UCSD-AML1 (cell line): ENCODE data around the gene PCCA.
A peak's percentile ranks its signal among the peaks of the same experiment; 100 is the strongest.
"Not testable (repeated sequence)": the region's sequence is repeated elsewhere in the genome, so short reads cannot be mapped to it uniquely, and the experiment has no call there.

Experiments used
- DNase-seq: peaks from one replicate; lab custom pipeline; 2025; ENCODE audit not compliant: unreplicated experiment; lab: John Stamatoyannopoulos, UW

Gene PCCA, protein sequence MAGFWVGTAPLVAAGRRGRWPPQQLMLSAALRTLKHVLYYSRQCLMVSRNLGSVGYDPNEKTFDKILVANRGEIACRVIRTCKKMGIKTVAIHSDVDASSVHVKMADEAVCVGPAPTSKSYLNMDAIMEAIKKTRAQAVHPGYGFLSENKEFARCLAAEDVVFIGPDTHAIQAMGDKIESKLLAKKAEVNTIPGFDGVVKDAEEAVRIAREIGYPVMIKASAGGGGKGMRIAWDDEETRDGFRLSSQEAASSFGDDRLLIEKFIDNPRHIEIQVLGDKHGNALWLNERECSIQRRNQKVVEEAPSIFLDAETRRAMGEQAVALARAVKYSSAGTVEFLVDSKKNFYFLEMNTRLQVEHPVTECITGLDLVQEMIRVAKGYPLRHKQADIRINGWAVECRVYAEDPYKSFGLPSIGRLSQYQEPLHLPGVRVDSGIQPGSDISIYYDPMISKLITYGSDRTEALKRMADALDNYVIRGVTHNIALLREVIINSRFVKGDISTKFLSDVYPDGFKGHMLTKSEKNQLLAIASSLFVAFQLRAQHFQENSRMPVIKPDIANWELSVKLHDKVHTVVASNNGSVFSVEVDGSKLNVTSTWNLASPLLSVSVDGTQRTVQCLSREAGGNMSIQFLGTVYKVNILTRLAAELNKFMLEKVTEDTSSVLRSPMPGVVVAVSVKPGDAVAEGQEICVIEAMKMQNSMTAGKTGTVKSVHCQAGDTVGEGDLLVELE

DNA sequence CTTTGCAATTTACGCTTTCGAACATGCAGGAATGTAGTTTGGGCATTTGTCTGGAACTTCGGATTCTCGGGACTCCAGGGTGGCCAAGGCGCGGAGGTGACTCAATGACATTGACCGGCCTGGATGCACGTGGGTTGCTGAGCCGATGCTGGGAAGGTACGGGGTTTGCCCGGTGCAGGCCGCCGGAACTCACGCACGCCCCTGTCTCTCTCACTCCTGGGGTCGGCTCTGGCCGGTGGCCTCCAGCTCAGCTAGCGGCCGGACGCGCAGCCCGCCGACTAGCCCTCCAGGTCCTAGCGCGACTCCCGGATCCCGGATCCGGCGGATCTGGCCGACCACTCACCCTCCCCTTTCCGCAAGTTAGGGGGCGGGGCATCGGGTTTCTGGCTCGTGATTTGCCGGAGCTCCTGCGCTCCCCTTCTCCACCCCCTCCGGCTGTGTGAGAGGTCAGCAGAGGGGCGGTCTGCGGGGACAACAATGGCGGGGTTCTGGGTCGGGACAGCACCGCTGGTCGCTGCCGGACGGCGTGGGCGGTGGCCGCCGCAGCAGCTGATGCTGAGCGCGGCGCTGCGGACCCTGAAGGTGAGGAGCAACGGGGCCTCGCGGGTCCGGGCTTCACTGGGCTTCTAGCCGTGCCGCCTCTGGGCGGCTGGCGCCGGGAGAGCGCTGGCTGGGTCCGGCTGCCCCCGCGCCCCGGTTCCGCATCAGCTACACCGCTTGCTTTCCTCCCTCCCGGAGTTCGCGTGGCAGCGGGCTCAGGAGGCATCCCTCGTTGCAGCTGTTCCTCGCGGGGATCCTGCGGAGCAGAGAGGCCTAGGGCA, at the start of gene PCCA:
Gene PCCA (plus strand): TSS at position 450 of the 821 bp plus-strand sequence. CDS start 28 bp downstream, at position 478.
- DNase-seq: peak; percentile 95

DNA sequence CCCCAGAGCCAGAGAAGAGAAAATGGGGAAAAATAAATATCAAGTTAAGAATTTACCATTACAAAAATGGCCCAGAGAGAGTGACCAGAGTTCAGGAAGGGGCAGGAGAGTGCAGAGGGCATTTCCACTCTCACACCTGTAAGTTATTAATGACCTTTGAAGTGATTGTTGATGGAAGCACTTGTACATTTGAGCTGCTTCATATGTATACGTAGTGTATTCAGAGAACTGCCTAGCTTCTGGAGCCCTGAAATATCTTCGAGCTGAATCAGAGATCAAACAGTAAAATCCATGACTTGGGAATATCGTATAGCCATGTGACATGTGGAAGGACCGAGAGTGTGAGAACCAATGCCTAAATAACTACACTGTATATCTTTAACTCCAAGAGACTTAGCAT, 49.2 kb upstream of the PCCA start:
- no peak for DNase-seq

DNA sequence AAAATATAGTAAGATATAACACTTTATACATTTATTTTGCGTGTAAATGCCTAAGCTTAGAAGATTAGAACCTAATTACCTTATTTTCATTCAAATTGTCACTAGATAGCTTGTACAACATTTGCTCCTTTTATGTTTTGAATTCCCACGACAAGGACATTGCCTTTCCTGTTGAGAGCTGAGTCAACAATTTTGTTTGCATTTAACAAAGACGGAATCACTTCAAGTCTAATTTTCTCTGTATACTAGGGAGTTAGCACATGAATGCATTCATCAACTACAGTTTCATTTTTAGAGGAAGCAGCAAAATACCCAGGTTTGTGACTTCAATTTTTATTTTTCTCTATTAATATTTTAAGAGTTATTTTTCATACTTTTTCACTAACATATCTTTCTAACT, 48.7 kb upstream of the PCCA start:
- no peak for DNase-seq

DNA sequence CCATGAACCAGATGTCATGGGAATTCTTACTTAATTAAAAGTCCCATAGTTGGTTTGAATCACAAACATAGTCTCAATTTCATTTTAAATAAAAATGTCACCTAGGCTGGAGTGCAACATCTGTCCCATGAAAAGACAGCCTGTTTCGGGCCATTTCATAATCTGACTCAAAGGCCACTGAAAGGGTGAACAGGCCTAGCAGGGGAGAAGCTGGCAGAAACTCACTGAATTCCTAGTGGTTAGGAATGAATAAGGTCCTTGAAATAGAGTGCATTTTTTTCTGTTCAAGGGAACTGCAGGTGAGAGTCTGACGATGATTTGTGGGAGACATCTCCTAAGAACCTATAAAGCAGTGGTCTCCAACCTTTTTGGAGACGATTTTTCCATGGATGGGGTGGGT, 44.0 kb upstream of the PCCA start:
- no peak for DNase-seq

DNA sequence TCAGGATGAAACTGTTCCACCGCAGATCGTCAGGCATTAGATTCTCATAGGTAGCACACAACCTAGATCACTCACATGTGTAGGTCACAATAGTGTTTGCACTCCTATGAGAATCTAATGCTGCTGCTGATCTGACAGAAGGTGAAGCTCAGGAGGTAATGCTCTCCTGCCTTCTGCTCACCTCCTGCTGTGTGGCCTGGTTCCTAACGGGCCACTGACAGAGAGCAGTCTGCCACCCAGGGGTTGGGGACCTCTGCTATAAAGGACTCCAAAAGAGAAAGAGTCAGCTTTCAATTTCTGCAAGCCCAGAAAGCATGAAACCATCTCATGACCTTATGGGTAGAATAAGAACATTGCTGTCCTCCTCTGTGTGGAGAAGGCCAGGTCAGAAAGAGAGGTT, 43.5 kb upstream of the PCCA start:
- DNase-seq: no peak

DNA sequence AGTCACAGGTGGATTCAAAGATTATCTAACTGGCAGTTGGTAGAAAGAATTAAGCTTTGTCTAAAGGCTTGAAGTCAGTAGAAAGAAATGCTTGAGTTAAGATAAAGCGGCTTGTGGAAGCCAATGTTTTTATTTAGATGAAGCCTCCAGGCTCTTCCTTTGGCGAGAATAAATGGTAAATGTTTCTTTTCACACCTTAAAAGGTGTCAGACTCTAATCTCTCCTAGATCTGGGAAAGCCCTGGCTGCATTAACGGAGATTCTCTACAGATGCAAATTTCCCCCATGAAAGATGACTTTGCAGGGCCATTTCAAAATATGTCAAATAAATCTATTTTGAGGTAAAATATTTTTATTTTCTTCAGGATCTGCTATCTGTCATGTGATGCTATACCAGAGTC, 37.8 kb upstream of the PCCA start:
- no peak for DNase-seq

DNA sequence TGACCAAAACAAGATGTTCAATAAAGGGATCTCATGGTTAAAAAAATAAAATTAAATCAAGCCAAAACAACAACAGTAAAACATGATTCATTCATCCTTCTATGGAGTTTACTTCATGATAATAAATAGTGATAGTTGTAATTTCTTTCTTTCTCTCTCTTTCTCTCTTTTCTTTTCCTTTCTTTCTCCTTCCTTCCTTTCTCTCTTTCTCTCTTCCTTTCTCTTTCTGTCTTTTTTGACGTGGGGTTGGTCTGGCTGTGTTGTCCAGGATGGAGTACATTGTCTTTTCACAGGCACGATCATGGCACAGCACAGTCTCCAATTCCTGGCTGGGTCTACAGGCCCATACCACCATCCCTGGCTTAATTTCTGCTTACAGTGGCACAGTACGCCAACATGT, 29.1 kb upstream of the PCCA start:
- no peak for DNase-seq

DNA sequence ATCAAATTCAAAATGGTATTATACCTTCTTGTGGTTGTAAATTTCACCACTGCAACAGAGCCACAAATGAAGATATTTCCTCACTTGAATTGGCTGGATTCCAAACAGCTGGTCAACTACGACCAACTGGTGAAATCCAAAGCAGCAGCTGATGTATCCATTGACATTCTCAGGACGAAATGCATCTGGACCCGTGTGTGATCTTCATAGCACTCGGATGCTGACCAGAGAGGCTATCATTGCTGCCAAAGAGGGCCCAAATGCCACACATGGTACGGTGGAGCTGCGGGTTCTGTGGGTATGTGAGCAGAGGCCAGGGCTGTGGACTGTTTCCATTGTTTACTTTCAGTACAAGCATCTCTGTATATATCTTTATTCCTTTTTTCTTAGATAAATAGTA, 25.6 kb upstream of the PCCA start:
- no peak for DNase-seq

DNA sequence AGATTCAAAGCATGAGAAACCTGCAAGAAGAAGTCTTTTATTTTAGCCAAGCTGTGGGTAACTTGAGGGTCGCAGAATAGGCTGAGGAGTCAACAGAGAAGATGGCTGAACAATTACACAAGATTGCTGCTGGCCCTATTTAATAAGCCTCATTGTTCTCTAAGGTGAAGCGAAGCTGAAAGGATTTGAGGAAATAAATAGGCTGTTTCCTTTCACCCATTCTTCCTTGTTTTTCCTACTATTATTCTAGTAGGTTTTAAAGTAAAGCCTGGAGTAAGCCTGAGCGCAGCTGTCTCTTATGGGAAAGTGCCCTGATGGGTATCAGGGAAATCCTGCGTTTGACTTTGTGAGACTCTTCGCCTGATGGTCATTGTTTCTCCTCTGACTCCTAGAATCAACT, 25.0 kb upstream of the PCCA start:
- no peak for DNase-seq

DNA sequence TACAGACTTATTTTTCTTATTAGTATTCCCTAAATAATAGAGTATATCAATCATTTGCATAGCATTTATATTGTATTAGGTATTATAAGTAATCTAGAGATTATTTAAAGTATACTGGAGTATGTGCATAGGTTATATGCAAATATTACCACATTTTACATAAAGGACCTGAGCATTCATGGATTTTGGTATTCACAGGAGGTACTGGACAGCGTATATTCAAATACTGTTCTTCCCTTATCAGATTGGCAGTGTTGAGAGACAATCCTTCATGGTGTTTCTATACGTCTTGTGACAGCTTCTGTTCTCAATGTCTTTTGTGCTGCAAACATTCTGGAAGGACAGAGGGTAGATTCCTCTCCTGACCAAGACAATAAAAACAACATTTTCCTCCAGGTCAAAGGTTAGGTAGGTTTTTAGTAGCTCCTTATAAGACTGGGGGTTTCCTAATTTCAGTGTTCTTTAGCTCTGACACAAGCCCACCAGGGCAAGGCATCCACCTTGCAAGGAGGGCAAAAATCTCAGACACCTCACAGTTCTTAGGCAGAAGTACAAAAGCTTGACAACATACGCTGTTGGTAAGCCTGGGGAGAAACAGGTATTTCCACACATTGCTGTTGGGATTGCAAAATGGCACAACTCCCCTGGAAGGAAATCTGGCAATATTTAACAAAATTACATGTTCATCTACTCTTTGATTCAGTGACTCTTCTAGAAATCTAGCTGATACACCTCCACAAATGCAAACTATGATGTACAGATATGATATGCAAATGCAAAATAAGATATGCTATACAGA, 20.6 kb upstream of the PCCA start:
- no peak for DNase-seq

DNA sequence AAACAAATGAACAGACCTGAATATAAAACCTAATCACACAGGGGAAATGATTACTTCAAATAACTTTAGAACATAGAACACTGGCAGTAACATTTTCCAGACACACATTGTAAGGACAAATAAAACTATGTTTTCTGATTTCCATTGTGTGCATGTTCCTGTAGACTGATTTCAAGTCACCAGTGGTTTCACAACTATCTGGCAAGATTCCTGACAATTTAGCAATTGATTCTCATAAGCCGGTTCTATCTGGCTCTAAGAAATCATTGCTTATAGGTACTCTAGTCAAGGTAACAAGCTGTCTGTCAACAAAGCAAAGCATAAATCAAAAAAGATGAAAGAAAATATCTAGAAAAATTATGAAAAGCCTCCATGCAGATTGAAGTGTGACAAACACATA, 19.6 kb upstream of the PCCA start:
- no peak for DNase-seq

DNA sequence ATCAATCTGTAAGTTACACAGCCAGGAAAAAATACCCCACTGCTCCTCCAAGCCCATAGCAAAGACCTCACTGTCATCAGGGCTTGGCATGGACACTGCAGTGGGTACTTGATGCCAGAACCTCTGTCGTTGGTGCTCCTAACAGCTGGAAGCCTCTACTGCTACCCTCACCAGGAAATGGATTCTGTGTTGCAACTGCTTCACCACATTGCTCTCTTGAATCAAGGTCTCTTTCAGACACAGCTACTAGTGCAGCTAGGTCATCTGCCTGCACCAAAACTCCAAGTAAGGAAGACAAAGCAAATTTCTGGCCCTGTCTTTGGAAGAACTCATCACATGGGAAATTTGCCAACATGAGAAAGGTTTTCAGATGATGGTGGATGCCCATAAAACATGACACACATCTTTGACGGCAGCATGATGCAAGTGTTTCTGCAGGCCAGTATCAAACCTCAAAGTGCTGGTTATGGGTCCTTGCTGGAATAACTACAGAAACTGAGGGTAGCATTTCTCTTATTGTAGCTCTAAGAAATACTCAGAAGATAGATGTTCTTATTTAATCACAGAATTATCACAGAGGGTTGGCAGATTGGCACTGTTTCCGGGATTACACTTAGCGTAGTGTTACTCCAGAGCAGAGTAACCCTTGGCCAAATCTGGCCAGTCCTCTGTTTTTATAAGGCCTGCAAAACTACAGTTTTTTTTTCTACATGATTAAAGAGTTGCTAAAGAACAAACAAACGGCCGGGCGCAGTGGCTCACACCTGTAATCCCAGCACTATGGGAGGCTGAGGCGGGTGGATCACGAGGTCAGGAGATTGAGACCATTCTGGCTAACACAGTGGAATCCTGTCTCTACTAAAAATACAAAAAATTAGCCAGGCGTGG, 12.9 kb upstream of the PCCA start:
- DNase-seq: no peak

DNA sequence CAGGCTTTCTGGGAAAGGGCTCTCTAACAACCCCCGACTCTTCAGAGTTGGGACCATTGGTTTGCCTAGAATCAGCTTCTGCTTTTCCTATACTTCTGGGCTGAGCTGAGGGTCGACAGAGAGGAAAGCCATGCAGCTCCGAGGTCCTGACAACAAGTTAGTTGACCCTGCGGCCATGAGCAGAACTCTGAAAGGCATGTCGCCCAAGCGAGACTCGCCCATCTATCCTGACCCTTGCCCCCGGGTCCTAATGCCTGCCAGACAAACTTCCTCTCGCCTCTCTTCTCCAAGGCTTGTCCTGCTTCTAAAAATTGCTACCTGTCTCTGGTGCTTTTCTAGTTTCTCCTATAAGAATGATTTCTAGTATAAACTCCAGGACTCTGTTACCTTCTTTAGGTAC, 9.9 kb upstream of the PCCA start:
- not testable (repeated sequence) for DNase-seq

DNA sequence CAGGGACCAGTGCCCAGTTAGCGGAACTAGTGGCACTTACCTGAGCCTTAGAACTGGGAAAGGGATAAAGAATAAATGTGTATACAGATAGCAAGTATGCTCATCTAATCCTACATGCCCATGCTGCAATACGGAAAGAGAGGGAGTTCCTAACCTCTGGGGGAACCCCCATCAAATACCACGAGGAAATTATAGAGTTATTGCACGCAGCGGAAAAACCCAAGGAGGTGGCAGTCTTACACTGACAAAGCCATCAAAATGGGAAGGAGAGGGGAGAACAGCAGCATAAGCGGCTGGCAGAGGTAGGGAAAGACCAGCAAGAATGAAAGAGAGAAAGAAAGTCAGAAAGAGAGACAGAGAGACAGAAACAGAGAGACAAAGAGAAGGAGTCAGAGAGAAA, 5.5 kb upstream of the PCCA start:
- DNase-seq: not testable (repeated sequence)

DNA sequence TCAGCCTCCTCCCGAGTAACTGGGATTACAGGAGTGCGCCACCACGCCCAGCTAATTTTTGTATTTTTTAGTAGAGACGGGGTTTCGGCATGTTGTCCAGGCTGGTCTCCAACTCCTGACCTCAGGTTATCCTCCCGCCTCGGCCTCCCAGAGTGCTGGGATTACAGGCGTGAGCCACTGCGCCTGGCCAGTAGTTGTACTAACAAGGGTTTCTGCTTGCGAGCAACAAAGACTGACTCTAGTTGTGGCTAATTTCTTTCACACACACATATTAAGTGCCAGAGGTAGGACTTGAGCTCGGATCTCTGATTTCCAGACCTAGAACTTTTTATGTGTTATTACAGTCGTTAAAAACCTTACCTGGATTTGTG, 635 bp upstream of the PCCA start:
- no peak for DNase-seq

DNA sequence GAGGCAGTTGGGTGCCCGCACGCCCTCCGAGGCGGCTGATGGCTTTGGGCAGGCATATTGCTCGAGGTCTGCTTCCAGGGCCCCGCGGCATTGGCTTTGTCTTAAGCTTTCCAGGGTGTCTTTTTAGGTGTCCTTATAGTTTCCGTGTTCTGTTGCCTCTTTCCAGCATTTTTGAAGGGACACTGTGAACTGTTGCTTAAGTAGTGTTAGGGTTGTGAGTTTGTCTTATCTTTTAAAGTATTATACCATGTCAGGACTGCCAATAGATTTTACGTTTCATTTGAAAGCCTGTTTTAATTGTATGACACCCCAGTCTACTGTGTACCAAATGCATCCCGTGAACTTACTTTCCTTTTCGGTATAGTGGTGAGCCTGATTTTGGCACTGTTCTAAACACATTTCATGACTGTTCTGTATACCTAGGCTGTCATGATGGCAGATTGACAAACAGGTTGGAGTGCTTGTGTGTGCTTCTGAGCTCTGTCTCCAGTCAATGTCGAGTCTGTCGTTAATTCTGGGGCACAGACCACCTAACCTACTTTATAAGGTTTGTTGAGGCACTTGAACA, 656 bp downstream of the PCCA start:
- DNase-seq: no peak

DNA sequence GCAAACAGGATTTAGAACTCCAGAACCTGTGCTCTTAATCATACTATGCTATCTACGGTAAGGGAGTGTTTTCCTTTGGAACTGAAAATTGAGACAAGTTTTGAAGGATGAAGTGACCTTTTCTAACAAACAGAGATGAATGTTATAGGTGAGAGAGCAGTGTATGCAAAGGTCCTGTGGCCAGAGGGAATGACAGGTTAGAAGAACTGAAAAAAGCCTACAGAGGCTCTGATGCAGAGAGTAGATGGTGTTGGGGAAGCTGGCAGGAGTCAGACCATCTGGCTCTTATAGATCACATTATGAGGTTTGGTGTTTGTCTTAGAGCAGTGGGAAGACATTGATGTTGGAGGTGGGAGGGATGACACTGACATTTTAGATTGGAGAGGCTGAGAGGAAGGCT, 2.0 kb downstream of the PCCA start:
- no peak for DNase-seq

DNA sequence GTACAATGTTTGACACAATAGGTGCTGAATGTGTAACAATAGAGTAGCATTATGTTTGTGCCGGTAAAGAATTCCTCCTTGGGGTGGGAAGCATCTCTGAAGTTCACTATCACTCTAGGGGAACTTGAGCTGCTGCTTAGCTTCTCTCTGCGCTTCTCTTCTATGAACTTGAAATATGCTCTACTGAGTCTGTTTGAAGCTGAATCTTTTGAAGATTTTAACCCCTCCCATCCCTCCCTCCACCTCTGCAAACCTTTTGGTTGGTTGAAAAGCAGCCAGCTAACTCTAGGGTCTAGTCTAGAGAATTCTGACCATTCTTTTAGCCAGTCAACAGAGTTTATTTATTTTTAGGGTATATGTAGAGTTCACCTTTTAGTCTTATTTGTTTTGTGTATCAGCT, 2.5 kb downstream of the PCCA start:
- no peak for DNase-seq

DNA sequence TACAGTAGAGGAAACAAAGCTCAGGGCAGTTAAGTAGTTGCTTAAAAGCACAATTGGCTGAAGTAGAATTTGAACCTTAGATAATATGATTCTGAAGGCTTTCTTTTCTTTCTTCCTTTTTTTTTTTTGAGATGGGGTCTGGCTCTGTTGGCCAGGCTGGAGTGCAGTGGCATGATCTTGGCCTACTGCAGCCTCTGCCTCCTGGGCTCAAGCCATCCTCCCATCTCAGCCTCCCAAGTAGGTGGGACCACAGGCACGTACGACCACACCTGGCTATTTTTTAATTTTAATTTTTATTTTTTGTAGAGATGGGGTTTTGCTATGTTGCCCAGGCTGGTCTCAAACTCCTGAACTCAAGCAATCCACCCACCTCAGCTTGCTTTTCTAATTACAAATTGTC, 3.4 kb downstream of the PCCA start:
- DNase-seq: not testable (repeated sequence)

DNA sequence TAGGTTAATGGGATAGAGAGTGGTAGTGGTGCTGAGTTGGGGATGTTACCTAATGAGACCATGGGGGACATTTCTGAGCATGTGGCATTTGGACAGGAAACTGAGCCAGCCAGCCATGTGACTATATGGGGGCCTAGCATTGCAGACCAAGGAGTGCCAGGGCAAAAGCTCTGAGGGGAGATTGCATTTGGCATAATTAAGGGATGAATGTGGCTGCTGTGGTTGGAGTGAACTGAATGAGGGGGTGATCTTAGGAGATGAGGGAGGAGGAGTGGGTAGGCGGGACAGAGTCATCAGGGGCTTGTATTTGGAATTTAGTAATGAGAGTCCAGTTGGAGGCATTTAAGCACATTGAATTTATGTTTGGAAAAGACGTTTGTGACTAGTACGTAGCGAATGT, 6.6 kb downstream of the PCCA start:
- DNase-seq: no peak
